Measurements from ENCODE around the gene MYL7.

The MYL7 gene

GRCh38 chr7:44110719-44111635, 30.2 kb downstream of the MYL7 start:
- DNase-seq = no peak

DNA sequence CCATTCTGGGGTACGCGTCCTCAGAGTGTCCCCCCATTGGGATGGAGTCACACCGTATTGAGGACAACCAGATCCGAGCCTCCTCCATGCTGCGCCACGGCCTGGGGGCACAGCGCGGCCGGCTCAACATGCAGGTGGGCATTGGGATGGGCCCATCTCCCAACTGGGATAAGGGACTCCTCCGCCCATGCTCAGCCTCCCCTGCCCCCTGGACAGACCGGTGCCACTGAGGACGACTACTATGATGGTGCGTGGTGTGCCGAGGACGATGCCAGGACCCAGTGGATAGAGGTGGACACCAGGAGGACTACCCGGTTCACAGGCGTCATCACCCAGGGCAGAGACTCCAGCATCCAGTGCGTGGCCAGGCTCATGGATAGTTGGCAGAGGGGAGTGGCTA, 31.1 kb downstream of the MYL7 start:
- DNase-seq = no peak

- DNase-seq = no peak
Measured at GRCh38 chr7:44108768-44109750, 32.1 kb downstream of the MYL7 start.

- DNase-seq = no peak
Measured at GRCh38 chr7:44107961-44108767, 33.0 kb downstream of the MYL7 start.

DNA sequence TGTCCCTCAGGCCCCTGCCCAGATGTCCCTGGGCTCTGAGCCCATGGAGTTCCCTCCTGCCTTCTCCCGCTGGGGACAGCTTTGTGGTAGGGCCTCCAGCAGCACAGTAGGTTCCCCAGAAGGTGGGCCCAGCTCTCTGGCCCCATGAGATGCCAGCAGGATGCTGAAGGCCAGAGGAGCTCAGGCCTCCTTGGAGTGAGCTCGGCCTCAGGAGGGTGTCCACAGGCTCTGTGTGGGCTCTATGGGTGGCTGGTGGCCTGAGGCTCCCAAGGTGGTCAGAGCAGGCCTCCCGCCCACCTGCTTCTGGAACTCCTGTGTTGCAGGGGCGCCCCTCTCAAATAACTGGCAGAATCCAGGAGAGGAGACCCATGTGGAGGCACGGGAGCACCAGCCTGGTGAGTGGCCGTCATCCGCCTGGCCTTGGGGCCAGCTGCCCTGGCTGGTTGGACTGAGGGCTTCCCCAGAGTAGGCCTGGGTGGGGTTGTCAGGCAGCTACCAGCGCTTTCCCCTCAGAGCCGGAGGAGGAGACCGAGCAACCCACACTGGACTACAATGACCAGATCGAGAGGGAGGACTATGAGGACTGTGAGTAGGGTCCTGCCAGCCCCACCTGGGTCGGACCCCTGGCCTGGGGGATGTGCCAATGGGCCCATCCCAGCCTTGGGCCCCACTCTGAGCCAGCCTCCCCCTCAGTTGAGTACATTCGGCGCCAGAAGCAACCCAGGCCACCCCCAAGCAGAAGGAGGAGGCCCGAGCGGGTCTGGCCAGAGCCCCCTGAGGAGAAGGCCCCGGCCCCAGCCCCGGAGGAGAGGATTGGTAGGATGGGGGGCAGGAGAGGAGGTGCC, 33.8 kb downstream of the MYL7 start:
- no peak for DNase-seq

GRCh38 chr7:44106311-44107065, 34.6 kb downstream of the MYL7 start:
- no peak for DNase-seq

- DNase-seq = peak in 1 of 2 experiments; percentile 17
Measured at GRCh38 chr7:44105832-44106231, 35.3 kb downstream of the MYL7 start.

DNA sequence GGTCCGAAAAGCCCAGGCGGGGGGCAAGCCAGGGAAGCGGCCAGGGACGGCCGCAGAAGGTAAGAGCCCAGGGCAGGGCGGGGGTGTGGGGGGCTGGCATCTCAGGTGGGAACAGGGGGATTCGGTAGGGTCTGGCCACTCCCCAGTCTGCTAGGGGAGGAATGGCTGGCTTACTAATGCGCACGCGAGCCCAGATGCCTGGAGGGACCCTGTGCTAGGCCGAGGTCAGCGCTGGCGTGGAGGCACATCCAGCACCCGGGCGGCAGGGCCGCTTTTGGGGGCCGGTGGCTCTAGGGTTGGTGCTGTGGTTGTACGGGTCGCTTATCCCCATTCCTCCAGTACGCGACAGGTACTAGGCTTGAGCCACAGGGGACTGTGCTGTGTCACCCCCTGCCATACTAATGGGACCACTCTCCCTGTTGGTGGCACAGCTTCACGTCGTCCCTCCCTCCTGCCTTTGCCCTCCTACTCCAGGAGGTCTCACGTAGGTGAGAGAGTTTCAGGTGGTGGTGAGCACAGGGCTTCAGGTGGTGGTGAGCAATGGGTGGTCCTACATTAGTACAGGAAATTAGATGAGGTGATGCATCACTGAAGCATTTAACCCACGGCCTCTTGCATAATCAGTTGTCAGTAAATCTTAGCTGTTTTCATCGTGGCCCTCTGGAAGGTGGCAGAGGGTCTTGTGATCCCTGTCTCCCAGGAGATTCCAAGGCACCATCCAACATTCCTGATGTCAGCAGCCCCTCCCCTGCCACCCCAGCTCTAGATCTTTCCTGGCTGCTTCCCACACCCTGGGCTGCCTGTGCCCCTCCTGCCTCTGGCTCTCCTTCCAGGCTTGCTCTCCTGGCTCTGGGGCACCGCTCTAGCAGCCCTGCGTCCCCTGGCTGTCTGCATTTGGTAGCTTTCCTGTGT, 36.0 kb downstream of the MYL7 start:
- no peak for DNase-seq

DNA sequence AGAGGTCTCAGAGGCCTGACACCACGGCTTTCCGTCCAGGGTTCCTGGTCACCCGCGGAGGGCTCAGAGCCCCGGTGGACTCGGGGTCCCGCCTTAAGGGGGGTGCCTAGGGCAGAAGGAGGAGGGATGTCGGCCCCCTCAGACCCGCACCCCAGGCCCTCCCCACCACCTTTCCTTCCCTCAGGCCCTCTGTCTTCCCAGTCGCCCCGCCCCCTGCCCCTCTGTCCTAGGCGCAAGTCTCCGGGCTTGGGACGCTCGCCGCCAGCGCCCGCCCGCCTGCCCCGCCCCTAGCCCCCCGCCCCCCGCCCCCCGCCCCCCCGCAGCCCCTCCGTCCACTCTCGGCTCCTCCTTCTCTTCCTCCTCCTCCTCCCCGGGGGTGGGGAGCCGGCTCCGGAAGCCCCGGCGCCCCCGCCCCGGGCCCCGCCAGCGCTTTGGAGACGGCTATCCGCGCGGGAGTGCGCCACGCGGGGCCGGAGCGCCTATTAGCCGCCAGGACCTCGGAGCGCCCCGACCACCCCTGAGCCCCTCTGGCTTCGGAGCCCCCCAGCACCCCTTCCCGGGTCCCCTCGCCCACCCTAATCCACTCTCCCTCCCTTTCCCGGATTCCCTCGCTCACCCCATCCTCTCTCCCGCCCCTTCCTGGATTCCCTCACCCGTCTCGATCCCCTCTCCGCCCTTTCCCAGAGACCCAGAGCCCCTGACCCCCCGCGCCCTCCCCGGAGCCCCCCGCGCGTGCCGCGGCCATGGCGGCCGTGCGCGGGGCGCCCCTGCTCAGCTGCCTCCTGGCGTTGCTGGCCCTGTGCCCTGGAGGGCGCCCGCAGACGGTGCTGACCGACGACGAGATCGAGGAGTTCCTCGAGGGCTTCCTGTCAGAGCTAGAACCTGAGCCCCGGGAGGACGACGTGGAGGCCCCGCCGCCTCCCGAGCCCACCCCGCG, 36.9 kb downstream of the MYL7 start, which contains the start of gene AEBP1:
Gene AEBP1, plus strand, starts transcription at position 423 of the 937 bp plus-strand sequence. Its CDS starts 321 bp downstream, at position 744.
- peak; percentile 20 to 29 for DNase-seq

- DNase-seq = no peak
Measured at GRCh38 chr7:44103566-44103922, 37.6 kb downstream of the MYL7 start.

DNA sequence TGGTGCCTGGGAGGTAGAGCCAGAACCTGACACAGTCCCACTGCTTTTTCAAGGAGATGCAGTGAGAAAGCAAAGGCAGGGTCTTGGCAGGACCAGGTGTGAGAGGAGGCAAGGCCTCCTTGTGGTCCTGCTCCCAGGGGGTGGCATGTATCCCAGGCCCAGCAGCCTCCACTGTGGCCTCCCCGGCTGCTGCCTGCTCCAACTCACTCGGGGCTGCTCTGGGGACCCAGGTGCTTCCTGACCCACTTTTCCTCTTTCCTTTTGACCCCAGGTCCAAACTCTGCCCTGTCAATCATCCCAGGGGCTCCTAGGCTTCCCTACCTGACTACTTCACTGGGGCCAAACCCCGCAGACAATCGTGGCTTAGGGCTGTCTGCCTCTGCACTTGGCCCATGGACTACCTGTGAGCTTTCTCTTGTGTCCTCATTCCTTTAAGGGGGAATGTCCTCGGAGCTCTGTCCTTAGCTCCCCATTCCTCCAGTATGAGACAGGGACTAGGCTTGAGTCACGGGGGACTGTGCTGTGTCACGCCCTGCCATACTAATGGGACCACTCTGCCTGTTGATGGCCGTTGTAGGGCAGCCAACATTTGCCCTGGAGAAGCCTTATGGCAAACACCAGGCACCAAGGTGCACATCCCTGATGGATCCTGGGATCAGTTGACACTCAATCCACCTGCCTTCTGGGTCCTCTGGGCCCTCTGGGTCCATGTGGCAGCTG, 38.1 kb downstream of the MYL7 start:
- DNase-seq = no peak

DNA sequence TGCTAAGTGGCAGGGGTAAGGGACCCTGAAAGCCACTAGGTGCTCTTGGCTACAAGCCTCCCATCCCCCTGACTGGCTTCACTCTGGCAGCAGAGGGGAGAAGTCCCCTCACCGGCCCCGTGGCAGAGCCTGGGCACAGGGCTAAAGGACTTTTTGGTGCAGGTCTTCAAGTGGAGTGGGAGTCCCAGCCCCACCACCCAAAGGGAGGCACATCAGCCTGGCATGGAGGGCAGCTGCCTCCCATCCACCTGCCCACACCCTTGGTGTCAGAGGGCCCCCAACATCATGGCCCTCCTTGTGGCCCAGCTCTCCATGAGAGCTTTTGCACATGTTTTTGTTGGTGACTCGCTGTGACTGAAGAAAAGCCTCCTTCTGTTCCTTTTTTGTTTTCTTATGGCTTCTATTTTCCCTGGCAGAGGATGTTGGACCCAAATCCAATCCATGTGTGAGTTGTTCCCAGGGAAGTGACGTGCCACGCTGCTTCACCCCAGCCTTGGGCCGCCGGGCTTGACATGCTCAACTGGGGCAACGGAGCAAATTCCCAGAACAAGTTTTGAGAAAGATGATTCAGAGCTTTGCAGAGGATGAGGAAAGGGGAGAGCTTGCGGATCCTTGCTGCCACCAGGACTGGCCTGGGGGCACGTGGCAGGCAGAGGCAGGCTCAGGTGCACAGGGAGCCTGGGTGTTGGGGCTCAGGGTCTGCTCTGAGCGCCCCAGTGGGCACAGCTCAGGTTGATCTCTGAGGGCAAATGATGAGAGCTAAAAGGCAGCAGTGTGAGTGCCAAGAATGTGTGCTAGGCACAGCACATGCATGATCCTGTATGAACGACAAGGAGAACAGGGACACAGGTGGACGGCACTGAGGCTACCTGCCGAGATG, 38.9 kb downstream of the MYL7 start:
- no peak for DNase-seq

- no peak for DNase-seq
Measured at GRCh38 chr7:44101303-44101965, 39.7 kb downstream of the MYL7 start.

GRCh38 chr7:44100458-44101302, 40.5 kb downstream of the MYL7 start:
- DNase-seq = no peak

DNA sequence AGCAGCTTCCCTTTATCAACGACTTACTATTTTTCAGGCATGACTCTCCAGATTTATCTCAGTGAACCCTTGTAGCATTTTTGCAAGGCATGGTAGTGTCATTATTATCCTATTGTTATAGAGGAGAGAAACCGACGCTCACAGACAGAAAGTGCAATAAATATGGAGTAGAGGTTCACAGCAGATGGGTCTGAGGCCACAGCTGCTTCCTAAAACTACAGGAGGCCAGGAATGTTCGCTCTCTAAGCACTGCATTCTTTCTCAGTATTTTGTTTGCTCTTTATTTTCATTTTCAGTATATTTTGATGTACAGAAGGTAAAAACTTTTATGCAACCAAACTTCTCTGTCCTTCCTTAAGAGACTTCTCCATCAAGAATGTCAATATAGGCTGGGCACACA, 41.5 kb downstream of the MYL7 start:
- no peak for DNase-seq
